NB4 (cell line): ENCODE results near the gene LCORL.

ENCODE experiments used
- CTCF ChIP-seq: IDR thresholded peaks from one replicate; pipeline ENCODE4 v1.5.1; 2012; ENCODE audit warnings: low read depth, low read length
- TF ChIP-seq, protein P1 (sequence below): IDR thresholded peaks from 2 replicates; pipeline ENCODE4 v1.6.1; 2011; ENCODE audit warnings: low read depth, low read length

DNA sequence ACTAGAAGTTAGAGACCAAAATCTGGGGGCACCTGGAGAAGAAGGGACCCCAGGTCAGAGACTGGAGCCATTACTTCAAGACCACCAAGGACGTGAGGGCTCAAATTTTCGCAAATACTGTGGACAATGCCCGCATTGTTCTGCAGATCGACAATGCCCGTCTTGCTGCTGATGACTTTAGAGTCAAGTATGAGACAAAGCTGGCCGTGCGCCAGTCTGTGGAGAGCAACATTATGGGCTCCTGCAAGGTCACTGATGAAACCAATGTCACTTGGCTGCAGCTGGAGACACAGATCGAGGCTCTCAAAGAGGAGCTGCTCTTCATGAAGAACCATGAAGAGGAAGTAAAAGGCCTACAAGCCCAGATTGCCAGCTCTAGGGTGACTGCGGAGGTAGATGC is 109.5 kb downstream of the LCORL start:
- TF ChIP-seq, protein P1, sequence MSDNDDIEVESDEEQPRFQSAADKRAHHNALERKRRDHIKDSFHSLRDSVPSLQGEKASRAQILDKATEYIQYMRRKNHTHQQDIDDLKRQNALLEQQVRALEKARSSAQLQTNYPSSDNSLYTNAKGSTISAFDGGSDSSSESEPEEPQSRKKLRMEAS, result no peak
- no peak for TF ChIP-seq CTCF
